Epithelial cell of prostate (primary cell): ENCODE results near the gene CPEB4.

ENCODE experiments used
- DNase-seq: peaks from one replicate; pipeline ENCODE4 v3.0.0-alpha.2; 2011; ENCODE audit warnings: low read depth, low spot score
- H3K27ac ChIP-seq: fragments of 450-650 bp; 2 replicates; pipeline ENCODE4 v1.5.1; 2017; ENCODE audit warnings: mild to moderate bottlenecking

The CPEB4 gene

GRCh38 chr5:173883347-173883924, 4.7 kb upstream of the CPEB4 start:
- no peak for DNase-seq
- peak overlapping the region; percentile 80 for H3K27ac ChIP-seq

GRCh38 chr5:173884402-173885053, 3.6 kb upstream of the CPEB4 start:
- H3K27ac ChIP-seq, result peak overlapping the region; percentile 39
- DNase-seq, result no peak

GRCh38 chr5:173885054-173885443, 3.1 kb upstream of the CPEB4 start:
- DNase-seq, result no peak
- H3K27ac ChIP-seq, result peak overlapping the region; percentile 39

- DNase-seq, result no peak
- H3K27ac ChIP-seq, result peak overlapping the region; percentile 39
Measured at GRCh38 chr5:173885475-173886010, 2.6 kb upstream of the CPEB4 start.

- H3K27ac ChIP-seq, result no peak overlapping the region
- no peak for DNase-seq
Measured at GRCh38 chr5:173886150-173886549, 2.0 kb upstream of the CPEB4 start.

GRCh38 chr5:173888473-173889131, 453 bp downstream of the CPEB4 start:
- no peak for DNase-seq
- peak overlapping the region; percentile 61 for H3K27ac ChIP-seq

GRCh38 chr5:173890195-173890991, 2.2 kb downstream of the CPEB4 start:
- no peak for DNase-seq
- peak overlapping the region; percentile 61 for H3K27ac ChIP-seq

- no peak for DNase-seq
- peak overlapping the region; percentile 61 for H3K27ac ChIP-seq
Measured at GRCh38 chr5:173891308-173892116, 3.4 kb downstream of the CPEB4 start.

- H3K27ac ChIP-seq, result no peak overlapping the region
- DNase-seq, result no peak
Measured at GRCh38 chr5:173893192-173893561, 5.0 kb downstream of the CPEB4 start.

- no peak overlapping the region for H3K27ac ChIP-seq
- no peak for DNase-seq
Measured at GRCh38 chr5:173895401-173896165, 7.4 kb downstream of the CPEB4 start.

- H3K27ac ChIP-seq, result no peak overlapping the region
- DNase-seq, result no peak
Measured at GRCh38 chr5:173896631-173897030, 8.5 kb downstream of the CPEB4 start.

GRCh38 chr5:173901705-173902104, 13.6 kb downstream of the CPEB4 start:
- DNase-seq, result no peak
- no peak overlapping the region for H3K27ac ChIP-seq

GRCh38 chr5:173902334-173902733, 14.2 kb downstream of the CPEB4 start:
- DNase-seq, result no peak
- no peak overlapping the region for H3K27ac ChIP-seq

- H3K27ac ChIP-seq, result no peak overlapping the region
- no peak for DNase-seq
Measured at GRCh38 chr5:173902743-173903142, 14.6 kb downstream of the CPEB4 start.

GRCh38 chr5:173903396-173904140, 15.4 kb downstream of the CPEB4 start:
- no peak for DNase-seq
- no peak overlapping the region for H3K27ac ChIP-seq

- DNase-seq, result no peak
- H3K27ac ChIP-seq, result no peak overlapping the region
Measured at GRCh38 chr5:173904151-173904550, 16.0 kb downstream of the CPEB4 start.

GRCh38 chr5:173907284-173907683, 19.1 kb downstream of the CPEB4 start:
- H3K27ac ChIP-seq, result no peak overlapping the region
- no peak for DNase-seq

- DNase-seq, result no peak
- H3K27ac ChIP-seq, result no peak overlapping the region
Measured at GRCh38 chr5:173907686-173908371, 19.7 kb downstream of the CPEB4 start.
